ENCODE measurements around the gene SLF2. TPM values are rescaled to one million over a fixed set of nuclear protein-coding genes. Genes with fewer than 3 reads are reported as not detected.
A peak's percentile ranks its signal among the peaks of the same experiment; 100 is the strongest.

The SLF2 gene
- total and polyA plus RNA-seq, 2 of the 13 experiments (the other 11 are each of a cell fraction or from before 2014, with no cell fraction given) = 12.2 to 48.1 TPM

- TF ChIP-seq ZNF281 (CRISPR knock-in tag; IDR thresholded peaks at IDR 0.05; ENCODE audit: borderline replicate concordance) (peak; percentile 94), POLR2AphosphoS5 (IDR thresholded peaks at IDR 0.05; ENCODE audit: low read depth, low read length) (peak; percentile 50), SMARCE1 (IDR thresholded peaks at IDR 0.05; ENCODE audit: borderline replicate concordance) (no peak), HOXA3 (CRISPR knock-in tag; IDR thresholded peaks at IDR 0.05) (no peak; the same call in 1 of the 2 replicates), ZSCAN21 (CRISPR knock-in tag; IDR thresholded peaks at IDR 0.05; ENCODE audit: borderline replicate concordance) (no peak), TEAD2 (CRISPR knock-in tag; IDR thresholded peaks at IDR 0.05) (no peak), MEF2D (CRISPR knock-in tag; IDR thresholded peaks at IDR 0.05) (peak; percentile 94), ZNF7 (CRISPR knock-in tag; IDR thresholded peaks at IDR 0.05) (no peak), TRAFD1 (CRISPR knock-in tag; IDR thresholded peaks at IDR 0.05; ENCODE audit: borderline replicate concordance) (no peak), CC2D1A (CRISPR knock-in tag; IDR thresholded peaks at IDR 0.05) (peak; percentile 25; the same call in 1 of the 2 replicates), DMTF1 (CRISPR knock-in tag; IDR thresholded peaks at IDR 0.05) (no peak), ZBTB44 (CRISPR knock-in tag; IDR thresholded peaks at IDR 0.05) (no peak), REXO4 (CRISPR knock-in tag; IDR thresholded peaks at IDR 0.05; ENCODE audit: borderline replicate concordance) (no peak), ZNF17 (CRISPR knock-in tag; IDR thresholded peaks at IDR 0.05) (no peak), U2AF1 (optimal IDR thresholded peaks at IDR 0.05; ENCODE audit: low read depth, low read length) (no peak), TEAD3 (CRISPR knock-in tag; optimal IDR thresholded peaks at IDR 0.05; ENCODE audit: borderline replicate concordance) (peak; percentile 27), HNRNPUL1 (IDR thresholded peaks at IDR 0.05; ENCODE audit: low read depth, low read length) (no peak), RARA (CRISPR knock-in tag; IDR thresholded peaks at IDR 0.05) (peak; percentile 38; the same call in 1 of the 2 replicates), ZNF879 (CRISPR knock-in tag; IDR thresholded peaks at IDR 0.05) (no peak; the same call in 1 of the 2 replicates), RFX5 (IDR thresholded peaks at IDR 0.05; ENCODE audit: low read depth, low read length) (no peak), PHB2 (IDR thresholded peaks at IDR 0.05; ENCODE audit: partially characterized antibody) (no peak)
Measured at GRCh38 chr10:100998183-100998990, 85.6 kb downstream of the SLF2 start (continued).

Data from HepG2 (cell line).